Omental fat pad (tissue), 4 donors: ENCODE measurements around the gene RUSC2. TPM values are rescaled to one million over a fixed set of nuclear protein-coding genes. Genes with fewer than 3 reads are reported as not detected.

Experiments
- ATAC-seq: fragments of 150-250 bp; one replicate; pipeline ENCODE4 v1.9.1; 2016; ENCODE audit warnings: mild to moderate bottlenecking, moderate library complexity; ENCODE audit not compliant: low FRiP score
- DNase-seq: peaks from one replicate; pipeline ENCODE4 v3.0.0-alpha.2; 2019; ENCODE audit warnings: low spot score
- total RNA-seq, 4 donors: library from RNA; depleted of rRNA; stranded (reverse); fragments of >200 nt; gene quantifications; one replicate each; pipeline ENCODE4 v1.1.0, GENCODE V29; 2016
- TF ChIP-seq, protein P1 (sequence below), 3 donors: fragments of 450-650 bp; IDR thresholded peaks; one replicate each; pipeline ENCODE4 v1.5.1; 2016 to 2017; ENCODE audit warnings: antibody characterized with exemption in 3 of 3, mild to moderate bottlenecking in 3 of 3, moderate library complexity in 2 of 3

RUSC2 gene
- total RNA-seq, 4 donors from 2014 or later: 12.2 to 23.5 (median 21.1) TPM

DNA sequence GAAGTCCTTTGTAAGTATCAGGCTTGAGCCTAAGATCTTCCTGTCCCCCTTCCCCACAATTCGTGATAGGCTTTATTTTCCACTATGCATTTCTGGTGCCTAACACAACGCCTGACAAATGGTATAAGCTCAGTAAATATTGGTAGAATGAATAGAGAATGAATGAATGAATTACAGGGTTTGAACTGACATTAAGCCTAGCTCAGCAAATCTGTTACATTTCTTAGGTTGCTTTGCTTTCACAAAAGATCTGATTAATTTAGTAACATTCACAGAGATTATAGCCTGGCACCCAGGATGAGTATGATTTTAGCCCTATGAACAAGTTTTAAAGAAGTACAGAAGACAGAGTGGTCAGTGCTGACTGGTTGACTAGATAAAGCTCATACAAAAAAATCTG, 16.4 kb downstream of the RUSC2 start:
- ATAC-seq (no peak), DNase-seq (no peak)
- TF ChIP-seq, protein P1, sequence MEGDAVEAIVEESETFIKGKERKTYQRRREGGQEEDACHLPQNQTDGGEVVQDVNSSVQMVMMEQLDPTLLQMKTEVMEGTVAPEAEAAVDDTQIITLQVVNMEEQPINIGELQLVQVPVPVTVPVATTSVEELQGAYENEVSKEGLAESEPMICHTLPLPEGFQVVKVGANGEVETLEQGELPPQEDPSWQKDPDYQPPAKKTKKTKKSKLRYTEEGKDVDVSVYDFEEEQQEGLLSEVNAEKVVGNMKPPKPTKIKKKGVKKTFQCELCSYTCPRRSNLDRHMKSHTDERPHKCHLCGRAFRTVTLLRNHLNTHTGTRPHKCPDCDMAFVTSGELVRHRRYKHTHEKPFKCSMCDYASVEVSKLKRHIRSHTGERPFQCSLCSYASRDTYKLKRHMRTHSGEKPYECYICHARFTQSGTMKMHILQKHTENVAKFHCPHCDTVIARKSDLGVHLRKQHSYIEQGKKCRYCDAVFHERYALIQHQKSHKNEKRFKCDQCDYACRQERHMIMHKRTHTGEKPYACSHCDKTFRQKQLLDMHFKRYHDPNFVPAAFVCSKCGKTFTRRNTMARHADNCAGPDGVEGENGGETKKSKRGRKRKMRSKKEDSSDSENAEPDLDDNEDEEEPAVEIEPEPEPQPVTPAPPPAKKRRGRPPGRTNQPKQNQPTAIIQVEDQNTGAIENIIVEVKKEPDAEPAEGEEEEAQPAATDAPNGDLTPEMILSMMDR (IDR thresholded peaks at IDR 0.05): no peak

DNA sequence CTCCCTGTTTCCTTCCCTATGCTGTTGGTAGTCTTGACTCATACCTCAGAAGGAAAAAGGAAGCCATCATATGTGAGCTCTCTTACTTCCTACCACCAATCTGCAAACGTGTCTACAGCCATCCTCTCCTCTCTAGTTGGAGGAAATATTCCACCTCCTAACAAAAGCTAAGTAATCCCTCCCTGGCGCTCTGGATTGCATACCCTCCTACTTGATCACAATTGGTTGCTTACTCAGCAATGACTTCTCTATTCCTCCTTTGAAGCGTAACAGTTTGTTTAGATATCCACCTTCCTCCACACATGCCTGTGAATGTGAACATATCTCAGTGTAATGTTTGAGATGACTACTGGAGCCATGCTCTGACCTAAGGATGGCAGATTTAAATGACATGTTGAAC, 18.2 kb downstream of the RUSC2 start:
- ATAC-seq (no peak), DNase-seq (no peak)
- TF ChIP-seq, protein P1 (IDR thresholded peaks at IDR 0.05): no peak

DNA sequence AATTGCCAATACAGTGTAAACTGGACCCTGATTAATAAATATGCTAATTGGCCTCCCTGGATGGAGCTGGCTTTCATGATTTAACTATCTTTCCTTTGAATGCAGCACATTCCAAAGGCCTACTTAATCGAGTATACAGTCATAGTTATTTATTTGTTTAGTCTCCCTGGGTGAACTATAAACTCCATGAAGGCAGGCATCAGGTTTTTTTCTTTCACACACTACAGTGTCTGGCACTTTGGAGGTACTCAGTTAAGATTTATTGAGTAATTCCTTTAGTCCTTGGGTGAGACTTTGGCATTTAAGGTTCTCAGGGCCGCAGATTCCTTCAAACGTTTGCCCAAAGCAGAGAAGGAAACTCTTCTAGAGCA, 20.5 kb downstream of the RUSC2 start:
- no peak for DNase-seq
- TF ChIP-seq, protein P1 (IDR thresholded peaks at IDR 0.05): no peak
- no peak for ATAC-seq

DNA sequence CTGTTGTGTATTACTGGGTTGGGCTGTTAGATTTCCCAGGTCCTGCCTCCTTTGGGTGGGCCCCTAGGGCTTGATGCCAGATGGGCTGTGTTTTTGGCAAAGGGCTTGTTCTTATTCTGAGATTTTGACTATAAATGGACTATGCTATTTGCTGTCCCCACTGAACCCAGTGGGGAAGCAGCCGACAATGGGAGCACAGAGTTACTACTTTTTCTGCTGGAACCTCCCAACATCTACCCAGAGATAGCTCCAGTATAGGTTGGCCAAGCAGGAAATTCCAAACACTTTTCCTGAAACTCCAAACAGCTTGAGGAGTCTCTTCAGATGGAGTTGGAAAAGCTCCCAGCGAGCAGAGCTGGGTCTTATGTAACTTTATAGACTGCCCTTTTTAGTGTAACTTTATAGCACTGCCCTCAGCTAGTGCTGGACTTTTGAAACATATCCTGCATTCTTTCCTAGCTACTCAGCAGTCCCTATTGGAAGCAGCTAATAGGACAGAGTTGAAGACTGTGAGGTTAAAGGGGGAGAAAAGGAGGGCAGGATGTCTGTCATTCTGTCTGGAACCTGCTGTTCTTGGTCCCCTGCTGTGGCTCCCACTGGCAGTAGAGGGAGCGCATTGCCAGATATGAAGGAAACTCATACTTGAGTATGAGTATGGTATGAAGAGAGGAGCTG, 21.0 kb downstream of the RUSC2 start:
- TF ChIP-seq, protein P1 (IDR thresholded peaks at IDR 0.05): no peak
- no peak for DNase-seq
- peak; percentile 96 for ATAC-seq

DNA sequence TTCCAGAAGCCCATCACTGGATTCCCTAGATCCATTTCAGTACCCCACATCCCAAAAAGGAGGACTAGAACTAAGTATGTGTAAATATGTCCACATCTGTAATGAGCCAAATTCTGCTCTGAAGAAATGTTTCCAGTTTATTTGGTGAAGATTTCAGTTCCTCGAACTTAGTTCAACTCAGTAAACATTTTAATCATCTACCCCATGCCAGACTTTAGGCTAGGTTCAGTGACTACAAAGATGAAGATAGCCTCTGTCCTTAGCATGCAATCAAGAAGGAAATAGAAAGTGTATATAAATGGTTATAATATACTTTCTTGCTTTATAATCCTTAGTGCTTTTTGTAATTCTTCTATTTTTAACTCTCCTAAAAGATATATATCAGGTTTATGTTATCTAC, 21.5 kb downstream of the RUSC2 start:
- DNase-seq: no peak
- TF ChIP-seq, protein P1 (IDR thresholded peaks at IDR 0.05): no peak
- ATAC-seq: peak; percentile 25

DNA sequence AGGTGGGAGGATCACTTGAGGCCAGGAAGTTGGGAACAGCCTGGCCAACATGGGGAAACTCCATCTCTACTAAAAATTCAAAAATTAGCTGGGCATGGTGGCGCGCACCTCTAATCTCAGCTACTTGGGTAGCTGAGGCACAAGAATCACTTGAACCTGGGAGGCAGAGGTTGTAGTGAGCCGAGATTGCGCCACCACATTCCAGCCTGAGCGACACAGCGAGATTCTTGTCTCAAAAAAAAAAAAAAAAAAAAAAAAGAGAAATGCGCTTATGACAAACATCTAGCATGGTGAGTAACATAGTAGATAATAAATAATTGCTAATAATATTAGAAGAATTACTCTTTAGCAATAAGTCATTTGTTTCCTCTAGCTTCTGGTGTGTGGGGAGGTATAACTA, 25.9 kb downstream of the RUSC2 start:
- ATAC-seq (no peak), DNase-seq (no peak)
- TF ChIP-seq, protein P1 (IDR thresholded peaks at IDR 0.05): no peak

DNA sequence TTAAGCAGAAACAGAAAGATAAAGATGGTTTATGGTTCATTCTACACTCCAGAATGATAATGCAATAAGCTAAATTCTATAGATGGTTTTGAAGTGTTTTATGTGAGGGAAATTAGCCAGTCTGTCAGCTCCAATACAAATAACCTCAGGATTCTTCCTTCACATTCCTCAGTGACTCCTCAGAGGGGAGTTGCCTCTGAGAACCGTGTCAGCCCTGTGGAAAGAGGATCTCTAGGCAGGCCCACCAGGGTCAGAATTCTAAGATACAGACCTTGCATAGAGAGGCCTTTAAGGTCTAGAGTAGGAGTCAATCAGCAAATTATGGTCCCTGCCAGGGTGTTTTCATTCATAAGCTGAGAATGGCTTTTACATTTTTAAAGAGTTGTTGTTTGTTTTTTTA, 26.6 kb downstream of the RUSC2 start:
- ATAC-seq: peak; percentile 63
- TF ChIP-seq, protein P1 (IDR thresholded peaks at IDR 0.05): no peak
- no peak for DNase-seq
